ENCODE results near the gene CCP110.
"Not testable (repeated sequence)": the region's sequence is repeated elsewhere in the genome, so short reads cannot be mapped to it uniquely, and the experiment has no call there.

Gene CCP110

GRCh38 chr16:19543278-19543996, 19.7 kb downstream of the CCP110 start:
- not testable (repeated sequence) for DNase-seq (ENCODE audit: low read depth in 3 of 3, low spot score in 1 of 3)

- DNase-seq (ENCODE audit: low read depth in 3 of 3, low spot score in 1 of 3), result no peak
Observed at GRCh38 chr16:19548144-19548543, 24.4 kb downstream of the CCP110 start.

- no peak for DNase-seq (ENCODE audit: low read depth in 3 of 3, low spot score in 1 of 3)
Observed at GRCh38 chr16:19549673-19550072, 25.9 kb downstream of the CCP110 start.

GRCh38 chr16:19555186-19555937, 31.6 kb downstream of the CCP110 start, which contains the start of gene VPS35L:
VPS35L (plus strand) TSS chr16:19555703; CDS start chr16:19555730, 27 bp downstream.
- DNase-seq (ENCODE audit: low read depth in 3 of 3, low spot score in 1 of 3), result peak; percentile 83 to 94 (median 92)

- no peak for DNase-seq (ENCODE audit: low read depth in 3 of 3, low spot score in 1 of 3)
Observed at GRCh38 chr16:19555938-19556771, 32.4 kb downstream of the CCP110 start.

- no peak for DNase-seq (ENCODE audit: low read depth in 3 of 3, low spot score in 1 of 3)
Observed at GRCh38 chr16:19559242-19559910, 35.6 kb downstream of the CCP110 start.

- no peak for DNase-seq (ENCODE audit: low read depth in 3 of 3, low spot score in 1 of 3)
Observed at GRCh38 chr16:19560078-19560477, 36.3 kb downstream of the CCP110 start.

- no peak for DNase-seq (ENCODE audit: low read depth in 3 of 3, low spot score in 1 of 3)
Observed at GRCh38 chr16:19563377-19563776, 39.6 kb downstream of the CCP110 start.

GRCh38 chr16:19566362-19566761, 42.6 kb downstream of the CCP110 start:
- DNase-seq (ENCODE audit: low read depth in 3 of 3, low spot score in 1 of 3), result no peak

- DNase-seq (ENCODE audit: low read depth in 3 of 3, low spot score in 1 of 3), result no peak
Observed at GRCh38 chr16:19567560-19567959, 43.8 kb downstream of the CCP110 start.

- DNase-seq (ENCODE audit: low read depth in 3 of 3, low spot score in 1 of 3), result no peak
Observed at GRCh38 chr16:19573997-19574396, 50.3 kb downstream of the CCP110 start.

GRCh38 chr16:19574615-19575014, 50.9 kb downstream of the CCP110 start:
- no peak for DNase-seq (ENCODE audit: low read depth in 3 of 3, low spot score in 1 of 3)

- DNase-seq (ENCODE audit: low read depth in 3 of 3, low spot score in 1 of 3), result no peak
Observed at GRCh38 chr16:19578378-19578971, 54.7 kb downstream of the CCP110 start.

GRCh38 chr16:19582050-19582831, 58.5 kb downstream of the CCP110 start:
- DNase-seq (ENCODE audit: low read depth in 3 of 3, low spot score in 1 of 3), result no peak

GRCh38 chr16:19583665-19584300, 60.0 kb downstream of the CCP110 start:
- DNase-seq (ENCODE audit: low read depth in 3 of 3, low spot score in 1 of 3), result no peak

GRCh38 chr16:19588661-19589060, 64.9 kb downstream of the CCP110 start:
- DNase-seq (ENCODE audit: low read depth in 3 of 3, low spot score in 1 of 3), result no peak

- DNase-seq (ENCODE audit: low read depth in 3 of 3, low spot score in 1 of 3), result no peak
Observed at GRCh38 chr16:19589106-19589505, 65.4 kb downstream of the CCP110 start.

GRCh38 chr16:19589771-19590302, 66.1 kb downstream of the CCP110 start:
- no peak for DNase-seq (ENCODE audit: low read depth in 3 of 3, low spot score in 1 of 3)

Data from stimulated activated CD4-positive, alpha-beta T cell treated with anti-CD3 and anti-CD28 coated beads, TNF-alpha, amount 100 ng/mL, for 1 hour (primary cell).